NCI-H2171 treated with DMSO at 0.1 percent for 48 hours (cell line): Measurements from ENCODE around the gene PPP1R14B.

Experiments used
- DNase-seq: peaks from one replicate; lab custom pipeline; 2025; lab: John Stamatoyannopoulos, UW

PPP1R14B gene

GRCh38 chr11:64281957-64282770, 35.4 kb upstream of the PPP1R14B start:
- no peak for DNase-seq

- DNase-seq, result no peak
Observed at GRCh38 chr11:64278576-64279190, 31.9 kb upstream of the PPP1R14B start.

- DNase-seq, result no peak
Observed at GRCh38 chr11:64276653-64277431, 30.1 kb upstream of the PPP1R14B start.

GRCh38 chr11:64275841-64276240, 29.1 kb upstream of the PPP1R14B start:
- DNase-seq, result no peak

- DNase-seq, result no peak
Observed at GRCh38 chr11:64275031-64275800, 28.5 kb upstream of the PPP1R14B start.

GRCh38 chr11:64269540-64270220, 22.9 kb upstream of the PPP1R14B start:
- peak; percentile 99 for DNase-seq

GRCh38 chr11:64268893-64269539, 22.3 kb upstream of the PPP1R14B start:
- peak; percentile 43 for DNase-seq

GRCh38 chr11:64268025-64268892, 21.5 kb upstream of the PPP1R14B start:
- peak; percentile 43 for DNase-seq

- DNase-seq, result peak; percentile 27
Observed at GRCh38 chr11:64267207-64267945, 20.6 kb upstream of the PPP1R14B start.

- DNase-seq, result no peak
Observed at GRCh38 chr11:64266339-64266738, 19.6 kb upstream of the PPP1R14B start.

GRCh38 chr11:64265176-64266160, 18.7 kb upstream of the PPP1R14B start:
- no peak for DNase-seq

- no peak for DNase-seq
Observed at GRCh38 chr11:64264371-64264852, 17.7 kb upstream of the PPP1R14B start.

- no peak for DNase-seq
Observed at GRCh38 chr11:64263947-64264317, 17.2 kb upstream of the PPP1R14B start.

- no peak for DNase-seq
Observed at GRCh38 chr11:64263021-64263946, 16.5 kb upstream of the PPP1R14B start.

- DNase-seq, result no peak
Observed at GRCh38 chr11:64262271-64263002, 15.7 kb upstream of the PPP1R14B start.

- DNase-seq, result no peak
Observed at GRCh38 chr11:64261556-64262080, 14.9 kb upstream of the PPP1R14B start.
